ENCODE measurements around the gene TMEM184B.
A peak's percentile ranks its signal among the peaks of the same experiment; 100 is the strongest.

The TMEM184B gene

DNA sequence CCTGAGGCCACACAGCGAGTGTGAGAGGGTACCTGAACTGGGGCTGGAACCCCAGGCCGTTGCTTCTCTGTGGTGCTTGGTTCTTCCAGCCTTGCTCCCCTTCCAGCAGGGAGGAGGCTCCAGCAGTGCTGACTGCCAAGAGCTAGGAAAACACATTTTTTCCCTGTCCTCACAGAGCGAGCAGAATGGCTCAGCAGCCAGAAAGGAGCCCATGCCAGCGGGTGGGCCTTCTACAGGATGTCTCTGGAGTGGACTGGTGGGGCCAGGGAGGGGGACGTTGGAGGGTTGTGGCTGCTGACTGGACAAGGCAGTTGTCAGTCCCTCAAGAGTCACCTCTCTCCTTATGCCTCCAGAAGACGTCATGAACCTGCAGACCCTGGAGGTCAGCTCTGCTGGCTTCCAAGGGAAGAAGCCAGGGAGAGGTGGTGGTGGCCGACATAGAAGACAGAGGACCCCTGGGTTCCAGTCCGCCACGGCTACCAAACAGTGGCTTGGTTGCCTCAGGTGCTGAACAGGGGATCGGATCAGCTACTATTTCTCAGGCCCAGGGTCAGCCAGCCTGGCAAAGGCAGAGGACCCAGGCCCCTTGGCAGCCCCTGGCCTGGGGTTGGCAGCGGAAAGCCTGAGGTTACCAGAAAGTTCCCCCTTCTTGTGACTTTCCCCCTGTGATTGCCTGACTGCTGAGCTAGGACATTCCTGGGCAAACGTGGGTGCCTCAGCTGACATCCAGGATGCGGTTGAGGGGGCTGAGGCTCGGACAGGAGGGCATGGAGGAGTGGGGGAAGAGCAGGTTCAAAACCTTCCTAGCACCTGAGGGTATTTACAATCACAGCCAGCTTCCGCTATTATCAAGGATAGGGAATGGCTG lies 67.3 kb downstream of the TMEM184B start:
- no peaks in the 10 kb centered on the region for H3K9me3 Mint-ChIP-seq
- no peaks in the 10 kb centered on the region for H3K27me3 Mint-ChIP-seq
- H3K27ac Mint-ChIP-seq = no peak overlapping the region
- no peak overlapping the region for H3K4me3 Mint-ChIP-seq
- peaks cover 48% of the 10 kb centered on the region for H3K4me1 Mint-ChIP-seq (ENCODE audit: low read depth)
- no peak for DNase-seq
- H3K36me3 Mint-ChIP-seq (ENCODE audit: low read depth) = peaks cover 6% of the 10 kb centered on the region

GRCh38 chr22:38204784-38205183 lies 68.0 kb downstream of the TMEM184B start:
- H3K4me3 Mint-ChIP-seq = peak overlapping the region; percentile 4
- no peaks in the 10 kb centered on the region for H3K9me3 Mint-ChIP-seq
- H3K27ac Mint-ChIP-seq = peak overlapping the region; percentile 85
- peaks cover 6% of the 10 kb centered on the region for H3K36me3 Mint-ChIP-seq (ENCODE audit: low read depth)
- H3K27me3 Mint-ChIP-seq = no peaks in the 10 kb centered on the region
- peaks cover 43% of the 10 kb centered on the region for H3K4me1 Mint-ChIP-seq (ENCODE audit: low read depth)
- no peak for DNase-seq

GRCh38 chr22:38203855-38204514 lies 68.8 kb downstream of the TMEM184B start:
- Mint-ChIP-seq H3K4me1 (ENCODE audit: low read depth) (peaks cover 46% of the 10 kb centered on the region), H3K27ac (peak overlapping the region; percentile 85), H3K27me3 (no peaks in the 10 kb centered on the region), H3K4me3 (peak overlapping the region; percentile 85), H3K9me3 (no peaks in the 10 kb centered on the region), H3K36me3 (ENCODE audit: low read depth) (peaks cover 6% of the 10 kb centered on the region)
- DNase-seq = no peak

DNA sequence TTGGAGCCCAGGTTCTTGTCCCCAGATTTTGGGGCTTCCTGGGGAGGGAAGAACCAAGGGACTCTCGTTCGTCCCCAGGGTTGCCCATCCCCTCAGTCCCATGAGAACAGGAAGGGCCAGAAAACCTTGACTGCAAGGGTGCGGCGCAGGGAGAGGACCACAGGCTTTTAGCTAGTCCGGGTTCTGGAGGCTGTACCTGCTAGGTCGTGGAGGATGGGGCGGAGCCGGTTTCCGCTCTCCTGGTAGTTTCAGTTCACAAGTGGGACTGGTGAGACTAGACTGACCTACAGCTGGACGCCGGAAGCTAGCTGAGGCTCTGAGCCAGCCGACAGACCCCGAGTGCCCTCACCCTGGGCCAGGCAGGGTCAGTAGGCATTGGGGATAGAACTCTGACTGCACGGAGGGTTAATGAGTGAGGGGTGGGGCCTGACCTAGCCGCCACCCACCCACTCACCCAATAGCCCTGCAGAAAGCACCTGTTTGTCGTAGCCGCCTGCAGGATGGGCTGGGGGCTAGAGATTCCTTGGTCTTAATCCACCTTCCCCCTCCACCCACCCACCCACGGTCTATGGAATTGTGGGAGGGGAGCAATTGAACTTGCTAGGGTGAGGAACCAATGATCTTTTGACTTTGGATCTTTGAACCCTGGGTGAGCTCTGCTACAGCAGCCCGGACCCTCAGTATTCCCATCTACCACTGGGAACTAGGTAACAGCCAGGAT lies 69.6 kb downstream of the TMEM184B start:
- H3K27ac Mint-ChIP-seq = peak overlapping the region; percentile 91
- no peaks in the 10 kb centered on the region for H3K27me3 Mint-ChIP-seq
- peaks cover 6% of the 10 kb centered on the region for H3K36me3 Mint-ChIP-seq (ENCODE audit: low read depth)
- H3K4me3 Mint-ChIP-seq = peak overlapping the region; percentile 85
- H3K9me3 Mint-ChIP-seq = no peaks in the 10 kb centered on the region
- peak; percentile 58 for DNase-seq
- peaks cover 42% of the 10 kb centered on the region for H3K4me1 Mint-ChIP-seq (ENCODE audit: low read depth)

DNA sequence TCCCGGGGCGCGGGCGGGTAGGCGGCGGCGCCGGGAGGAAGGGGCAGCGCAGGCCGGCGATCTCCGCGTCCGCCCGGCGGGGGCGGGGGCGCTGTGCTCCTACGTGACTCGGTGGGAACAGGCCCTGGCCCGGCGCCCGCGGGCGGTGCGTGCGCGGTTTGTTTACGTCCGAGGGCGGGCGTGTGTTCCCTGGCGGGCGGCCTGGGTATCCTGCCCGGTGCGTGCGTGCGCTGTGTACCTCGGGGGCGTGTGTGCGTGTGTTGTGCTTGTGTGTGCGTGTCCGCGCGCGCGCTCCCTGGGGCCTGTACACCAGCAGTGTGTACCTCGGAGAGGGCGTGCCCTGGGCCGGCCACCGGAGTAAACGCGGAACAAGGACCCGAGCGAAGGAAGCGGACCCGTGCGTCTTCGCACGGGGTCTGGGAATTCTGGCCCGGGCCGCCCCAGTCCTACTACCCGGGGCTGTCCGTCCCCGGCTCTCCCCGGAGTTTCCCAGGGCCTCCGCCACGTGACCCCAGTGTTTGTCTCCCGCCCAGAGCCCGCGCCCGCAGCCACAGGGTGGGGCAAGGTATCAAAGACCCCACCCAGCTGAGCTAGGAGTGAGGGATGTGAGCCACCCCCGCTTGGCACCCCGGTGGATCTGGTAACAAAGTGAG lies 70.2 kb downstream of the TMEM184B start:
- no peaks in the 10 kb centered on the region for H3K9me3 Mint-ChIP-seq
- peak overlapping the region; percentile 91 for H3K27ac Mint-ChIP-seq
- peak; percentile 69 for DNase-seq
- no peaks in the 10 kb centered on the region for H3K27me3 Mint-ChIP-seq
- H3K36me3 Mint-ChIP-seq (ENCODE audit: low read depth) = peaks cover 4% of the 10 kb centered on the region
- peak overlapping the region; percentile 85 for H3K4me3 Mint-ChIP-seq
- peaks cover 39% of the 10 kb centered on the region for H3K4me1 Mint-ChIP-seq (ENCODE audit: low read depth)

GRCh38 chr22:38201711-38202436 lies 70.9 kb downstream of the TMEM184B start, which contains the start of gene MAFF:
TSS of gene MAFF (plus strand) at chr22:38201994. CDS start at chr22:38213854, 11,860 bp downstream.
- H3K4me1 Mint-ChIP-seq (ENCODE audit: low read depth) = peaks cover 39% of the 10 kb centered on the region

GRCh38 chr22:38201371-38201710 lies 71.5 kb downstream of the TMEM184B start:
- Mint-ChIP-seq H3K4me1 (ENCODE audit: low read depth) (peaks cover 39% of the 10 kb centered on the region), H3K9me3 (no peaks in the 10 kb centered on the region), H3K36me3 (ENCODE audit: low read depth) (peaks cover 4% of the 10 kb centered on the region), H3K27me3 (no peaks in the 10 kb centered on the region), H3K27ac (peak overlapping the region; percentile 84), H3K4me3 (peak overlapping the region; percentile 86)
- DNase-seq = no peak

More at GRCh38 chr22:38201711-38202436, 70.9 kb downstream of the TMEM184B start, which contains the start of gene MAFF:
- Mint-ChIP-seq H3K9me3 (no peaks in the 10 kb centered on the region), H3K27me3 (no peaks in the 10 kb centered on the region), H3K27ac (peak within 1 kb of the TSS; percentile 91), H3K36me3 (ENCODE audit: low read depth) (peaks cover 4% of the 10 kb centered on the region), H3K4me3 (peak within 1 kb of the TSS; percentile 86)
- DNase-seq = peak; percentile 92

DNA sequence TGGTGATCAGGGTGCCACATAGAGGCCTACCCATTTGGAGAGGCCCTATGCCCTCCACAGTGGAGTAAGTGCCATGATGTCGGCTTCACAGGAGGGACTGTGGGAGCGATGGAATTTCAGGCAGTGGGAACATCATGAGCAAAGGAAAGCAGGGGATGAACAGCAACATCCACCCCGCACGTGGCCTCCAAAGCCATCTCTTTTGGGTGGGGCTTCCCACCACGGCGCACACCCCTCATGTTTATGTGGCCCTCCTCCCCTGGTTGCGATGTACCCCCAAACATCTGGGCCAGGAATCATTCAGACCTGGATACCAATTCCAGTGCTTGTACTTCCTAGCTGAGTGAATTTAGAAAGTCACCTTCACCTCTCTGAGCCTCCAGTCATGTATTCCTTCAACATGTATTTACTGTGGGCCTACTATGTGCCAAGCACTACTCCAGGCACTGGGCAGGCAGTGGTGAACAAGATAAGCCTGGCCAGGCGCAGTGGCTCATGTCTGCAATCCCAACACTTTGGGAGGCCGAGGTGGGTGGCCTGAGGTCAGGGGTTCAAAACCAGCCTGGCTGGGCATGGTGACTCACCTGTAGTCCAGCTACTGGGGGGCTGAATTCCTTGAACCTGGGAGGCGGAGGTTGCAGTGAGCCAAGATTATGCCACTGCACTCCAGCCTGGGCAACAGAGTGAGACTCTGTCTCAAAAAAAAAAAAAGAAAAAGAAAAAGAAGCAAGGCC lies 72.8 kb downstream of the TMEM184B start:
- Mint-ChIP-seq H3K4me1 (ENCODE audit: low read depth) (peaks cover 38% of the 10 kb centered on the region), H3K27me3 (no peaks in the 10 kb centered on the region), H3K27ac (no peak overlapping the region), H3K4me3 (no peak overlapping the region), H3K9me3 (no peaks in the 10 kb centered on the region), H3K36me3 (ENCODE audit: low read depth) (peaks cover 2% of the 10 kb centered on the region)
- no peak for DNase-seq

- Mint-ChIP-seq H3K4me1 (ENCODE audit: low read depth) (peaks cover 20% of the 10 kb centered on the region), H3K27me3 (no peaks in the 10 kb centered on the region), H3K9me3 (no peaks in the 10 kb centered on the region), H3K27ac (no peak overlapping the region), H3K36me3 (ENCODE audit: low read depth) (peaks cover 1% of the 10 kb centered on the region), H3K4me3 (no peak overlapping the region)
- DNase-seq = no peak
Measured at GRCh38 chr22:38196791-38197419, 75.9 kb downstream of the TMEM184B start.

DNA sequence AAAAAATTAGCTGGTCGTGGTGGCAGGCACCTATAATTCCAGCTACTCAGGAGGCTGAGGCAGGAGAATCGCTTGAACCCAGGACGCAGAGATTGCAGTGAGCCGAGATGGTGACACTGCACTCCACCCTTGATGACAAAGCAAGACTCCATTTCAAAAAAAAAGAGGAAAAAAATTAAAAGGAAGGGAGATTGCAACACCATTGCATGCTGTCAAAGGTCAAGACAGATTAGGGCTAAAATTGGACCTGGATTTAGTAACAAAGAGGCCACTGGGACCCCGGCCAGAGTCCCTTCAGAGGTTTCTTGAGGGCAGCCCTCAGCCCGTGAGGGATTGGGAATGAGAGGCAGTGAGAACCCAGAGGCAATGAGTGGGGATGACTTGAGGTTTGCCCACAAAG lies 79.2 kb downstream of the TMEM184B start:
- Mint-ChIP-seq H3K9me3 (no peaks in the 10 kb centered on the region), H3K27me3 (no peaks in the 10 kb centered on the region), H3K36me3 (ENCODE audit: low read depth) (no peaks in the 10 kb centered on the region), H3K27ac (no peak overlapping the region), H3K4me1 (ENCODE audit: low read depth) (peaks cover 4% of the 10 kb centered on the region), H3K4me3 (no peak overlapping the region)
- no peak for DNase-seq

DNA sequence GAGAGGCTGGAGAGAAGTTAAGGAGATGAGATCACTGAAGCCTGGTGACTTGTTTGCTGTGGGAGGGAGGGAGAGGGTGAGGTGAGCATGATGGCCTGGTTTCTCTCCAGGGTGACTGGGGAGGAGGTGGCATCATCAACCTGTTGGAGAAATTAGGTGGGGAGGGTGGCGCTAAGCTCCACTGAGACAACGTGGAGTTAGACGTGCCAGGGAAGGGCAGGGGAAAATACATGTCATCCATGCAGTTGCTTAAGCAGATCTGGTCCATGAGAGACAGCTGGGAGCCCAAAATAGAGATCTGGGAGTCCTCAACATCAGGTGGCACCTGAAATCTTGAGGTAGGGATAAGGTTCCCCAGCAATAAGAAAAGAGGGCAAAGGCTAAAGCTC lies 80.3 kb downstream of the TMEM184B start:
- no peaks in the 10 kb centered on the region for H3K36me3 Mint-ChIP-seq (ENCODE audit: low read depth)

GRCh38 chr22:38191731-38192474 lies 80.9 kb downstream of the TMEM184B start:
- no peak overlapping the region for H3K27ac Mint-ChIP-seq
- no peaks in the 10 kb centered on the region for H3K36me3 Mint-ChIP-seq (ENCODE audit: low read depth)
- no peaks in the 10 kb centered on the region for H3K9me3 Mint-ChIP-seq
- no peaks in the 10 kb centered on the region for H3K27me3 Mint-ChIP-seq
- H3K4me1 Mint-ChIP-seq (ENCODE audit: low read depth) = peaks cover 4% of the 10 kb centered on the region
- no peak overlapping the region for H3K4me3 Mint-ChIP-seq
- no peak for DNase-seq

More for the DNA sequence above, 80.3 kb downstream of the TMEM184B start:
- no peaks in the 10 kb centered on the region for H3K9me3 Mint-ChIP-seq
- no peaks in the 10 kb centered on the region for H3K27me3 Mint-ChIP-seq
- peaks cover 4% of the 10 kb centered on the region for H3K4me1 Mint-ChIP-seq (ENCODE audit: low read depth)
- no peak overlapping the region for H3K27ac Mint-ChIP-seq
- DNase-seq = no peak
- H3K4me3 Mint-ChIP-seq = no peak overlapping the region

Data from activated T-cell treated with anti-CD3 and anti-CD28 coated beads, Interleukin-2, amount 50 U/mL, for 24 hours (primary cell).